ENCODE results near the gene COL21A1.

GRCh38 chr6:56231827-56232226, 15.6 kb downstream of the COL21A1 start:
- TF ChIP-seq GATA2 (IDR thresholded peaks at IDR 0.05; ENCODE audit: low read depth, low read length), result no peak
- no peak for TF ChIP-seq GATA3 (IDR thresholded peaks at IDR 0.05; ENCODE audit: low read depth, low read length)
